ENCODE data around the gene KIF21A. TPM values are rescaled to one million over a fixed set of nuclear protein-coding genes. Genes with fewer than 3 reads are reported as not detected.

KIF21A gene
- polyA plus RNA-seq, 1 of the 3 experiments (the other 2 are of a cell fraction): 3.6 TPM

- WGBS (ENCODE audit: low lambda C conversion rate): 62% methylated on average over 5 of the region's 5 CpGs
- H3K4me1 ChIP-seq (ENCODE audit: control insufficient read depth in 1 of 2, insufficient read depth in 2 of 2, low read depth in 1 of 2, low read length in 1 of 2): no peaks in the 10 kb centered on the region; a peak in 1 of 4 replicates
- POLR2A ChIA-PET: no interaction called here
These were observed 173.4 kb downstream of the KIF21A start for GRCh38 chr12:39269492-39269891.

GRCh38 chr12:39267886-39268285 lies 175.0 kb downstream of the KIF21A start:
- H3K4me2 ChIP-seq: no peak overlapping the region
- ChIA-PET POLR2A (no interaction called here), CTCF (interaction anchor here (1.2 kb wide), 1 partner anchor 940 kb away, joined by 3 read pairs; no protein-coding TSS in a partner anchor)
- H3K9ac ChIP-seq: no peak overlapping the region
- H2AFZ ChIP-seq (ENCODE audit: low read depth): no peak overlapping the region
- H3F3A ChIP-seq (replicated peaks; ENCODE audit: insufficient read depth): no peaks in the 10 kb centered on the region
- no peak for TF ChIP-seq USF1 (IDR thresholded peaks at IDR 0.05; ENCODE audit: borderline replicate concordance, low read depth)
- DNase-seq: no peak
- 39% methylated on average over 1 of the region's 1 CpG for WGBS (ENCODE audit: low lambda C conversion rate)
- H3K4me3 ChIP-seq (ENCODE audit: low read depth in 2 of 2, low read length in 1 of 2): no peak overlapping the region
- no peaks in the 10 kb centered on the region for H3K79me2 ChIP-seq (ENCODE audit: insufficient read depth)
- H3K36me3 ChIP-seq (replicated peaks in 1 of 2; ENCODE audit: control insufficient read depth in 1 of 2, insufficient read depth in 2 of 2, low read length in 1 of 2): no peaks in the 10 kb centered on the region
- H4K20me1 ChIP-seq (ENCODE audit: insufficient read depth): no peaks in the 10 kb centered on the region
- H3K9me2 ChIP-seq: no peaks in the 10 kb centered on the region
- H3K27ac ChIP-seq (ENCODE audit: low read depth in 2 of 2, low read length in 1 of 2): no peak overlapping the region
- H3K9me3 ChIP-seq: no peaks in the 10 kb centered on the region
- H3K4me1 ChIP-seq (ENCODE audit: control insufficient read depth in 1 of 2, insufficient read depth in 2 of 2, low read depth in 1 of 2, low read length in 1 of 2): no peaks in the 10 kb centered on the region
- no peaks in the 10 kb centered on the region for H3K27me3 ChIP-seq (ENCODE audit: insufficient read depth)

More at GRCh38 chr12:39269492-39269891, 173.4 kb downstream of the KIF21A start:
- Histone ChIP-seq H3K4me3 (ENCODE audit: low read depth in 2 of 2, low read length in 1 of 2) (no peak overlapping the region), H2AFZ (ENCODE audit: low read depth) (no peak overlapping the region), H3K9me3 (no peaks in the 10 kb centered on the region), H3K9ac (no peak overlapping the region), H3F3A (replicated peaks; ENCODE audit: insufficient read depth) (no peaks in the 10 kb centered on the region), H3K9me2 (no peaks in the 10 kb centered on the region), H3K4me2 (no peak overlapping the region), H3K79me2 (ENCODE audit: insufficient read depth) (no peaks in the 10 kb centered on the region), H3K27me3 (ENCODE audit: insufficient read depth) (no peaks in the 10 kb centered on the region), H3K27ac (ENCODE audit: low read depth in 2 of 2, low read length in 1 of 2) (no peak overlapping the region), H4K20me1 (ENCODE audit: insufficient read depth) (no peaks in the 10 kb centered on the region), H3K36me3 (replicated peaks in 1 of 2; ENCODE audit: control insufficient read depth in 1 of 2, insufficient read depth in 2 of 2, low read length in 1 of 2) (no peaks in the 10 kb centered on the region)
- no peak for DNase-seq
- CTCF ChIA-PET: interaction anchor here (2.1 kb wide), 1 partner anchor 166 kb away, joined by 7 read pairs; no protein-coding TSS in a partner anchor
- no peak for TF ChIP-seq RAD21 (IDR thresholded peaks at IDR 0.05; ENCODE audit: low read length)
- TF ChIP-seq RXRA (IDR thresholded peaks at IDR 0.05; ENCODE audit: borderline replicate concordance, low read depth): no peak
- no peak for TF ChIP-seq CHD2 (IDR thresholded peaks at IDR 0.05; ENCODE audit: low read length, partially characterized antibody)
- no peak for TF ChIP-seq TEAD4 (IDR thresholded peaks at IDR 0.05; ENCODE audit: borderline replicate concordance, insufficient read depth)
- no peak for TF ChIP-seq RCOR1 (IDR thresholded peaks at IDR 0.05; ENCODE audit: low read length)
- no peak for TF ChIP-seq USF1 (IDR thresholded peaks at IDR 0.05; ENCODE audit: borderline replicate concordance, low read depth)
- no peak for TF ChIP-seq MEF2A (IDR thresholded peaks at IDR 0.05; ENCODE audit: borderline replicate concordance, low read depth)
- no peak for TF ChIP-seq MXI1 (IDR thresholded peaks at IDR 0.05; ENCODE audit: low read depth, low read length)
- no peak for TF ChIP-seq REST (IDR thresholded peaks at IDR 0.05; ENCODE audit: low read depth, low read length)
- TF ChIP-seq GABPA (IDR thresholded peaks at IDR 0.05; ENCODE audit: low read depth): no peak
- no peak for TF ChIP-seq YY1 (IDR thresholded peaks at IDR 0.05; ENCODE audit: low read depth)

Data from SK-N-SH (cell line).